Pancreas (tissue), 10 donors: ENCODE data around the gene MRPS10. TPM values are rescaled to one million over a fixed set of nuclear protein-coding genes. Genes with fewer than 3 reads are reported as not detected.

Experiments used
- ATAC-seq, 4 donors: fragments of 200-7000 bp; cut with Tn5 transposase; one replicate each; pipeline versions ENCODE4 v1.8.0 to v1.9.1; 2020; ENCODE audit warnings: mild to moderate bottlenecking in 4 of 4, moderate library complexity in 4 of 4
- DNase-seq, 6 donors: peaks; one replicate each; pipeline ENCODE4 v3.0.0-alpha.2; 2020
- FAIRE-seq: peaks from 2 replicates; lab custom pipeline; 2012; peaks lifted over from hg19 to GRCh38; lab: Jason Lieb, UNC
- H3K27ac ChIP-seq, 4 donors: fragments of 200-600 bp; sonication (generic); 1 replicate in 3 of 4; 2 replicates in 1 of 4; pipeline versions ENCODE4 v1.5.0 to v1.8.0; 2020
- H3K27me3 ChIP-seq, 4 donors: fragments of 200-600 bp; one replicate each; pipeline ENCODE4 v1.8.0; 2021
- H3K36me3 ChIP-seq, 3 donors: fragments of 200-600 bp; sonication (generic) in 1 of 3; one replicate each; pipeline versions ENCODE4 v1.5.0 to v1.8.0; 2020 to 2021
- H3K4me1 ChIP-seq, 3 donors: fragments of 200-600 bp; one replicate each; pipeline ENCODE4 v1.8.0; 2021
- H3K4me3 ChIP-seq, 4 donors: fragments of 200-600 bp; sonication (generic) in 2 of 4; one replicate each; pipeline versions ENCODE4 v1.5.0 to v1.8.0; 2020 to 2021
- H3K9me3 ChIP-seq, 4 donors: fragments of 200-600 bp; one replicate each; pipeline ENCODE4 v1.8.0; 2021
- WGBS, 2 donors: extraction: QIAGEN DNeasy Blood & Tissue Kit; methylation state at CpG; one replicate each; pipeline ENCODE4 v1.1.7; 2013; 5-methylcytosine and 5-hydroxymethylcytosine counted together
- intact Hi-C, 3 donors: fragments of 100-400 bp; cut with DNase I; formaldehyde crosslinking; loops; one replicate each; pipeline versions ENCODE4 v1.11.1 to v1.14.2; 2022
- polyA plus RNA-seq, 2 donors: library from polyadenylated mRNA; stranded (reverse); fragments of 200-250 nt; gene quantifications; one replicate each; pipeline ENCODE4 v1.2.3, GENCODE V29; 2013
- total RNA-seq, 6 donors: library from RNA; stranded (reverse); fragmentation: NEBNext Ultra II Directional in 4 of 6; extraction: Animal tissue kit (Norgen Biotek cat#: 25700) in 4 of 6; gene quantifications; one replicate each; pipeline versions ENCODE4 v1.2.1 to v1.2.4, GENCODE V29; 2021 to 2023
- TF ChIP-seq, protein P1 (sequence below), 4 donors: fragments of 200-600 bp; sonication (generic) in 3 of 4; IDR thresholded peaks; one replicate each; pipeline versions ENCODE4 v1.5.0 to v1.8.0; 2021; ENCODE audit warnings: antibody characterized with exemption in 4 of 4
- donor health status: healthy with polysubstance abuse.
- donor health status: DM: no; HTN: no; CAD: no; lungs with moderate emphysema.
- donor health status: DM: no; HTN: no; CAD: no.
- donor health status: control.
- donor health status: control.
- donor health status: Bipolar disorder and iron deficiency.
- donor health status: DM: yes; HTN: yes; CAD: no.
- donor health status: DM: no; HTN: no; CAD: no.
- donor health status: DM: no; HTN: no; CAD: no.
- donor health status: DM: yes; HTN: yes; CAD: no.

Gene MRPS10
- total and polyA plus RNA-seq, 8 donors, result 6.7 to 12.5 (median 10.8) TPM

DNA sequence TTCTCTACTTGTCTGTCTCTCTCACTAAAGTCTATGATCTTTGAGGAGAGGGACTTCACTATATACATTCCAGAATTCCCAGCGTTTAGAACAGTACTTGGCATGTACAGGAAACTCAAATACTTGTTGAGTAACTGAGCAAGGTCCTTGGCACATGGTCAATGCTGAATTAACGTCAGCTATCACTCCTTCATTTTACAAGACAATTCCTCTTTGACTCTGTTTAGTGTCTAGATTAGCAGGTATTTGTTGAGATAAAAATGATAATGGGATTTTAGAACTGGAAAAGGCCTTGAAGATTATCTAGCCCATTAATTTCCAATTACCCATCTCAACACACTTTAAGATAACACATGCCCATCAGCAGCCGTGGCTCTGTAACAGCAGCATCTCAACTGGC is 16.3 kb downstream of the MRPS10 start:
- H3K36me3 ChIP-seq, result no peaks in the 10 kb centered on the region
- FAIRE-seq, result no peak
- peaks cover 6 to 17% (median 13%) of the 10 kb centered on the region in 3 donors for H3K4me1 ChIP-seq
- no peak for DNase-seq
- H3K27me3 ChIP-seq, result no peaks in the 10 kb centered on the region
- no peaks in the 10 kb centered on the region for H3K9me3 ChIP-seq
- 28 to 36% methylated on average over 3 of the region's 3 CpGs for WGBS, 2 donors
- H3K4me3 ChIP-seq, result no peak overlapping the region
- ATAC-seq, result no peak
- no peak overlapping the region for H3K27ac ChIP-seq
- intact Hi-C loops, result no loop called here
- TF ChIP-seq, protein P1, sequence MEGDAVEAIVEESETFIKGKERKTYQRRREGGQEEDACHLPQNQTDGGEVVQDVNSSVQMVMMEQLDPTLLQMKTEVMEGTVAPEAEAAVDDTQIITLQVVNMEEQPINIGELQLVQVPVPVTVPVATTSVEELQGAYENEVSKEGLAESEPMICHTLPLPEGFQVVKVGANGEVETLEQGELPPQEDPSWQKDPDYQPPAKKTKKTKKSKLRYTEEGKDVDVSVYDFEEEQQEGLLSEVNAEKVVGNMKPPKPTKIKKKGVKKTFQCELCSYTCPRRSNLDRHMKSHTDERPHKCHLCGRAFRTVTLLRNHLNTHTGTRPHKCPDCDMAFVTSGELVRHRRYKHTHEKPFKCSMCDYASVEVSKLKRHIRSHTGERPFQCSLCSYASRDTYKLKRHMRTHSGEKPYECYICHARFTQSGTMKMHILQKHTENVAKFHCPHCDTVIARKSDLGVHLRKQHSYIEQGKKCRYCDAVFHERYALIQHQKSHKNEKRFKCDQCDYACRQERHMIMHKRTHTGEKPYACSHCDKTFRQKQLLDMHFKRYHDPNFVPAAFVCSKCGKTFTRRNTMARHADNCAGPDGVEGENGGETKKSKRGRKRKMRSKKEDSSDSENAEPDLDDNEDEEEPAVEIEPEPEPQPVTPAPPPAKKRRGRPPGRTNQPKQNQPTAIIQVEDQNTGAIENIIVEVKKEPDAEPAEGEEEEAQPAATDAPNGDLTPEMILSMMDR (IDR thresholded peaks at IDR 0.05), result no peak

DNA sequence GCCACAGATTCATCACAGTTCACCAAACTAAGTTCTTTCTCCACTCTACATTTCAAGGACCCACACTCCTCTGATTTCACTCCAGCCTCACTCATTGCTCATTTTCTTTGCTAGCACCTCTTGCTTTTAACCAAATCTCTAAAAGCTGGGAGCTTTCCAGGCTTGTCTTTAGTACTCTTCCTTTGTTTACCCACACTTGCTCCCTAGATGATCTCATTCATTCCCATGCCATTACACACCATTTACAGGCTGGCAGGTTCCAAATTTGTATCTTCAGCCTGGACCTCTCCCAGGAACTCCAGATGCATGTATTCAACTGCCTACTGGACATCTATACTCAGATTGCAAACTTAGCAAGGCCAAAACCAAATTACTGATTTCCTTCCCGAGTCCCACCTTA is 17.6 kb downstream of the MRPS10 start:
- ATAC-seq (peak in 2 of 4 donors; percentile 58 to 62), DNase-seq (no peak), FAIRE-seq (no peak)
- 35 to 39% methylated on average over 1 of the region's 1 CpG for WGBS, 2 donors
- intact Hi-C loops, result no loop called here
- TF ChIP-seq, protein P1 (IDR thresholded peaks at IDR 0.05), result no peak
- H3K36me3 ChIP-seq, result no peaks in the 10 kb centered on the region
- no peaks in the 10 kb centered on the region for H3K27me3 ChIP-seq
- H3K4me3 ChIP-seq, result no peak overlapping the region
- H3K4me1 ChIP-seq, result peaks cover 6 to 15% (median 13%) of the 10 kb centered on the region in 3 donors
- no peaks in the 10 kb centered on the region for H3K9me3 ChIP-seq
- H3K27ac ChIP-seq, result no peak overlapping the region

DNA sequence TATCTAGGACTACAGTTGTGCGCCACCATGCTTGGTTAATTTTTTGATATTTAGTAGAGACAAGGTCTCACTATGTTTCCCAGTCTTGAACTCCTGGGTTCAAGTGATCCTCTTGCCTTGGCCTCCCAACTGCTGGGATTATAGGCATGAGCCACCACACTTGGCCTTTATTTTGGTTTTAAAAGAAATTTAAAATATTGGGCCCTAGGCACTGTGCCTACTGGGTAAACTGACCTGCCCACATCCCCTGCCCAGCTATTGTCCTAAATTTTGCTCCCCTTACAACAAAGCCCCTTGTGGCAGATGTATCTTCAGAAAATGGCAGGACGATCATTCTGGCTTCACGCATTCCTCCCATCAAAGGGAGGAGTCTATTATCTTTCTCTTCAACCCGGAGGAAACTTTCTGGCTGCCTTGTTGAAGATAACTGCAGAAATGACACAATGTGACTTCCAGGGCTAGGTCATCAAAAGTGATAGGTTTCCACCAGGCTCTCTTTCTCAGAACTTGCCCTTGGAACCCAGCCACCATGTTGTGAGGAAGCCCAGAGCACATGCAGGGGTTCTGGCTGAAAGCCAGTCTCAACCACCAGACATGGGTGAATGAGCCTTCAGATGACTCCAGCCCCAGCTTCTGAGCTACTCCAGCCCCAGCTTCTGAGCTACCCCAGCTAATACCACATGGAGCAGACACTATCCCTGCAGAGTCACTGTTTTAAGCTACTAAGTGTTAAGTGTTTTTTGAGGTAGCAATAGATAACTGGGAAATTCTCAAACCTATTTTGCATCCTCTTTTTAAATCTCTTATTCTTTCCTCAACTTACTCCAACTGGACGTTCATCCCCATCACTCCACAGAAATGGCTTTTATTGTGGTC is 18.3 kb downstream of the MRPS10 start:
- H3K27ac ChIP-seq, result no peak overlapping the region
- 95% methylated on average over 5 of the region's 5 CpGs for WGBS, 2 donors
- TF ChIP-seq, protein P1 (IDR thresholded peaks at IDR 0.05), result no peak

DNA sequence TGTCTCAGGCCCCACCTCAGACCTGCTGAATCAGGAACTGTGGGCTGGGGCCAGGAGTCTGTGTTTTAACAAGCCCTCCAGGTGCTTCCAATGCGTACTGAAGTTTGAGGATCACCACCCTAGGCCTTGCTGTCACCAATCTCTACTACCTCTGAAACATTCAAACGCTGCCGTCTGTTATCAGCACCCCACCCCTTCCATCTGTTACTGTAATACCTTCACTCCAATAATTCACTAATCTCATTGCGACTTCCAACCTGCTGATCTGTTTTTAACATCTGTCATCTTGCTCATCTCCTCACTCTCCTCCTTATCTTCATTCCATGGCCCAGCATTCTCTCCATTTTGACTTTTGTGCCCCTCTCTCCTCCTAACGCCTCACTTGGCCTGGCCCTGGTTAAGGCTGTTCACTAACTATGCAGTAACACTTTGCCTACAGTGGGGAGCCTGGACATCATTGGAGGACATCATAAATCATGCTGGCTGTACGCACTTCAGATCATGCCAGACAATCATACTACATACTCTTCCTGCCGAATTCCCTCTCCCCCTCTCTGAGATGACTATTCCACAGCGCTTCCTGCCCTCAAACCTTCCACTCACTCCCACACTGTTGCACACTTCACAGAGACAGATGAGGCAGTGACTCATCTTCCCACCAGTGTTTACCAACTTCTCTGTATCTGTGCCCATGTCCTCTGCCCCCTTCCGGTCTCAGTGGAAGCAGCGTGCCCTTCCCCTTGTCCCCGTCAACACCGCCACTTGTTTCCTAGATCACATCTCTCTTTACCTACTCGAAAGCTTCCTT is 19.9 kb downstream of the MRPS10 start:
- Histone ChIP-seq H3K9me3 (no peaks in the 10 kb centered on the region), H3K27ac (no peak overlapping the region), H3K4me3 (no peak overlapping the region), H3K27me3 (no peaks in the 10 kb centered on the region), H3K4me1 (peaks cover 0 to 5% (median 0%) of the 10 kb centered on the region in 3 donors), H3K36me3 (no peaks in the 10 kb centered on the region)
- FAIRE-seq (no peak), ATAC-seq (peak in 3 of 4 donors; percentile 20 to 60 (median 26)), DNase-seq (no peak)
- TF ChIP-seq, protein P1 (IDR thresholded peaks at IDR 0.05), result no peak
- 71 to 74% methylated on average over 13 of the region's 13 CpGs for WGBS, 2 donors
- intact Hi-C loops, result no loop called here

More for the DNA sequence above, 18.3 kb downstream of the MRPS10 start:
- intact Hi-C loops, result no loop called here
- ATAC-seq (no peak), FAIRE-seq (no peak), DNase-seq (no peak)
- H3K4me1 ChIP-seq, result peaks cover 6 to 9% (median 6%) of the 10 kb centered on the region in 3 donors
- no peaks in the 10 kb centered on the region for H3K9me3 ChIP-seq
- no peaks in the 10 kb centered on the region for H3K36me3 ChIP-seq
- H3K27me3 ChIP-seq, result no peaks in the 10 kb centered on the region
- no peak overlapping the region for H3K4me3 ChIP-seq
